C4-2B (cell line): ENCODE data around the gene LMOD1.

Experiments
- H3K27ac ChIP-seq: fragments of 450-650 bp; 2 replicates; pipeline ENCODE4 v1.5.1; 2017
- ZFX ChIP-seq: fragments of 450-650 bp; IDR thresholded peaks from 2 replicates; pipeline ENCODE4 v1.6.1; 2017
- TF ChIP-seq, protein P1 (sequence below): fragments of 450-650 bp; conservative IDR thresholded peaks from 2 replicates; pipeline ENCODE4 v1.5.1; 2017; ENCODE audit warnings: mild to moderate bottlenecking

Gene LMOD1

DNA sequence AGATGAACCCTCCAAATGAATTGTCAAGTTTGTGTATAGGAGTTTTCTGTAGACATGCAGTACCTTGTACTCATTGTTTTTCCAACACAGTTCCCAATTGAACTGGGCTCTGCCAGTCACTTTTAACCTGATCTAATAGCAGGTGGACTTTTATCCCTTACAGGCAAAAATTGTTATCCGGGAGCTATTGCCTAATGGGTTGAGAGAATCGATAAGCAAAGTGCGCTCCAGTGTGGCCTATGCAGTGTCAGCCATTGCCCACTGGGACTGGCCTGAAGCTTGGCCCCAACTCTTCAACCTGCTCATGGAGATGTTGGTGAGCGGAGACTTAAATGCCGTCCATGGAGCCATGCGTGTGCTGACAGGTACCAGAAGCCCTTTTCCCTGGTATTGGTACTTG is 98.1 kb downstream of the LMOD1 start:
- TF ChIP-seq, protein P1, sequence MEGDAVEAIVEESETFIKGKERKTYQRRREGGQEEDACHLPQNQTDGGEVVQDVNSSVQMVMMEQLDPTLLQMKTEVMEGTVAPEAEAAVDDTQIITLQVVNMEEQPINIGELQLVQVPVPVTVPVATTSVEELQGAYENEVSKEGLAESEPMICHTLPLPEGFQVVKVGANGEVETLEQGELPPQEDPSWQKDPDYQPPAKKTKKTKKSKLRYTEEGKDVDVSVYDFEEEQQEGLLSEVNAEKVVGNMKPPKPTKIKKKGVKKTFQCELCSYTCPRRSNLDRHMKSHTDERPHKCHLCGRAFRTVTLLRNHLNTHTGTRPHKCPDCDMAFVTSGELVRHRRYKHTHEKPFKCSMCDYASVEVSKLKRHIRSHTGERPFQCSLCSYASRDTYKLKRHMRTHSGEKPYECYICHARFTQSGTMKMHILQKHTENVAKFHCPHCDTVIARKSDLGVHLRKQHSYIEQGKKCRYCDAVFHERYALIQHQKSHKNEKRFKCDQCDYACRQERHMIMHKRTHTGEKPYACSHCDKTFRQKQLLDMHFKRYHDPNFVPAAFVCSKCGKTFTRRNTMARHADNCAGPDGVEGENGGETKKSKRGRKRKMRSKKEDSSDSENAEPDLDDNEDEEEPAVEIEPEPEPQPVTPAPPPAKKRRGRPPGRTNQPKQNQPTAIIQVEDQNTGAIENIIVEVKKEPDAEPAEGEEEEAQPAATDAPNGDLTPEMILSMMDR = no peak
- no peak for TF ChIP-seq ZFX
- no peak overlapping the region for H3K27ac ChIP-seq

DNA sequence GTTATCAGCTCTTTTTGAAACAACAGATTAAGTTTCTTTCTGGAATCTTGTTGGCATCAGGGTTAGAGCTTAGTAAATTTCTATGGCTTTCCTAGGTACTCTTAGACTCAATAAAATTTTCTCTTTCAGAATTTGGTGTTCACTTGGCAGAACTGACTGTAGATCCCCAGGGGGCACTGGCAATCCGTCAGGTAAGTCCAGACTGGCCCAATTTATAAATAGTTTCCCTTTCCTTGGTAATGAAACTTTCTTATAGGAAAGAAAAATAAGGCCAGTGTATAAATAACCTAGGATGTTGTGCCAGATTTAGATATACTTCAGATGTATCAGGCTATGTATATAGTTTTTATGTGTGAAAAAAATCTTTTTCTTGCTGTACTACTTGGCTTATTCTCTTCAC is 99.2 kb downstream of the LMOD1 start:
- H3K27ac ChIP-seq = no peak overlapping the region
- TF ChIP-seq, protein P1 = no peak
- TF ChIP-seq ZFX = no peak
